ENCODE data around the gene TEDC2.
"Not testable (repeated sequence)": the region's sequence is repeated elsewhere in the genome, so short reads cannot be mapped to it uniquely, and the experiment has no call there.

TEDC2 gene

DNA sequence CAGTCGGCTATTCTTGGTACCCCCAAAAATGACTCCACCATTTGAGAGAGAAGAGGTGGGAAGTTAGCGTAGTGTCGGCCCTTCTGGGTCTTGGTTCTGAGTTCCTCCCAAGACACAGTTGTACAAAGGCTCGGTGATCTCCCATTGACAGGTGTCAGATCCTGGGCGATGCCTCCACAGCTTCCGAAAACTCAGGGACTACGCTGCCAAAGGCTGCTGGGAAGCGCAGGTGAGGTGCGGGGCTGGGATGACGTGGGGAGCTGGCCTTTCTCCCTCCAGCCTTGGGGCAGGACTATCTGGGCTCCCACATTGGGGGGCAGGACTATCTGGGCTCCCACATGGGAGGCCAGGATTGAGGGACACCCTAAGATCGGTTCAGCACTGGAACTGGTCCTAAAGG is 20.3 kb upstream of the TEDC2 start:
- no peak for DNase-seq

DNA sequence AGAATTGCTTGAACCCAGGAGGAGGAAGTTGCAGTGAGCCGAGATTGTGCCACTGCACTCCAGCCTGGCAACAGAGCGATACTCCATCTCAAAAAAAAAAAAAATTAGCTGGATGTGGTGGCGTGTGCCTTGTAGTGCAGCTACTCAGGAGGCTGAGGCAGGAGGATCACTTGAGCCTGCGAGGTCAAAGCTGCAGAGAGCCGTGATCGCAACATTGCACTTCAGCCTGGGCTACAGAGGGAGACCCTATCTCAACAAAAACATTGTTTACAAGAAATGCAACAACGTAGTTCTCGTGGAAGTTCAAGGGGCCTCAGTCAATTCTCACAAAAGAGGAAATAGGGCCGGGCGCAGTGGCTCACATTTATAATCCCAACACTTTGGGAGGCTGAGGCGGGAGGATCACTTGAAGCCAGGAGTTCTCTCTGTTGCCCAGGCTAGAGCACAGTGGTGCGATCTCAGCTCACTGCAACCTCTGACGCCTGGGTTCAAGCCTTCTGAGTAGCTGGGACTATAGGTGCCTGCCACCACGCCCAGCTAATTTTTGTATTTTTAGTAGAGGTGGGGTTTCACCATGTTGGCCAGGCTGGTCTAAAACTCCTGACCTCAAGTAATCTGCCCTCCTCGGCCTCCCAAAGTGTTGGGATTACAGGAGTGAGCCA is 18.6 kb upstream of the TEDC2 start:
- DNase-seq = not testable (repeated sequence)

DNA sequence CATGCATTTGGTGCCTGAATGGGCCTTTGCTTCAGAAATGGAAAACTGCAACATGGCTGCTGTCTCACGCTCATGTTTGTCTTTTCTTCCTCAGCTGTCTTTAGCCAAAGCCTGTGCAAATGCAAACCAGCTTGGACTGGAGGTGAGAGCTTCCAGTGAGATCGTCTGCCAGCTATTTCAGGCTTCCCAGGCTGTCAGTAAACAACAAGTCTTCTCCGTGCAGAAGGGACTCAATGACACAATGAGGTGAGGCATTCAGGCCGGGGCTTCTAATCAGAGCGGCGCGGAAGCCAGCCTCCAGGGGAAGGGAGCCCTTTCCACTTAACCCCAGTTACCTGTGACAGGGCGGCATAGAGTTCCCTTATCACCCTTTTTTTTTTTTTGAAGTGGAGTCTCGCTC is 16.4 kb upstream of the TEDC2 start:
- DNase-seq = no peak

DNA sequence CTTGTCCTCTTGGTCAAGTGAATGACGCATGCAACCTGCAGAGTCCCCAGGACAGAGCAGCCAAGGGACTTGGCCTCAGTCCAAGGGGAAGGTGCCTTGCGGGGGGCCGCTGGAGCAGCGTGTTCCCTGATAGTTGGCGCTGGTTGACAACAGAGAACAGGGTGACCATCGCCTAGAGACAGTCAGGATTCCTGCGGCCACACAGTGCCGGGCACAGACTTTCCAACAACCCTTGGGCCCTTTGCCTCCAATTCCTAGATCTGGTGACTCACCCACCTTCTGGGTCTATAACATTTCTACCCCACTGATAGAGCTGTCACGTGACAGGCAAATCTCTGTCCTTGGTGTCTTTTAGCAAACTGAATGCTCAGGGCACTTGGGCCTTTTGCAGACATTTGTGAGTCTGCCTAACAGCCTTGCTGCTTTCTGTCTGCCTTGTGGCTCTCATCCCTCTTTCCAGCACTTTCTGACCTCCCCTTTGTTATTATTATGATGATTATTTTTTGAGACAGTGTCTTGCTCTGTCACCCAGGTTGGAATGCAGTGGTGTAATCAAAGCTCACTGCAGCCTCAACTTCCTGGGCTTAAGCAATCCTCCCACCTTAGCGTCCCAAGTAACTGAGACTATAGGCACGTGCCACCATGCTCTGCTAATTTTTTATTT is 11.9 kb upstream of the TEDC2 start:
- no peak for DNase-seq

DNA sequence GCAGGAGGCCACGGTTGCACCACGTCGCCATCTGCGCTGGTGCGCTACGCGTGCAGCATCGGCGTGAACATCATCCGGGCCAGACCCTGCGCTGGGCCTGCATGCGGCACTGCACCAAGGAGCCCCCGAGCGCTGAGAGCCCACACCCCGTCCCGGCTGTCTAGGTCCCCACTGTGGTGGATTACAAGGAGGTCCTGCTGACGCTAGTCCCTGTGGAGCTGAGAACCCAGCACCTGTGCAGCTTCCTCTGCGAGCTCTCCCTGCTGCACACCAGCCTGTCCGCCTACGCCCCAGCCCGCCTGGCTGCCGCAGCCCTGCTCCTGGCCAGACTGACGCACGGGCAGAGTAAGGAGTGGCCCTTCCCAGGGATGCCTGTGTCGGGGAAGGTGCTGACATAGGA is 10.8 kb upstream of the TEDC2 start:
- no peak for DNase-seq

DNA sequence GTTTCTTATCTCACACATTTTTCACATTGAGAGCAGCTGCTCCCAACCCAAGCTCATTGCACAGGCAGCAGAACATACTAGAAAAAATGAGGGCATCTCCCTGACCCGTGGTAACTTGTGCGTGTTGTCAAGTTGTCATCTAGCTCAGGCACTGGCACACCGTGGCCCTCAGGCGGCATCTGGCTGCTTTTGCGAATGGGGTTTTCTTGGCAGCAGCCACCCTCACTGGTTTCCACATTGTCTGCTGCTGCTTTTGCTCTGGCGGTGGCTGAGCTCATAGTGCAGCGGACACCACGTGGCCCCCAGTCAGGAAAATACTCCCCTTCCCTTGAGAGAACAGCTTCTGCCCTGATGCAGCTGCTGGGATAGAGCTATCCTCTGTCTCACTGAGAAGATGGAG is 9.4 kb upstream of the TEDC2 start:
- no peak for DNase-seq

DNA sequence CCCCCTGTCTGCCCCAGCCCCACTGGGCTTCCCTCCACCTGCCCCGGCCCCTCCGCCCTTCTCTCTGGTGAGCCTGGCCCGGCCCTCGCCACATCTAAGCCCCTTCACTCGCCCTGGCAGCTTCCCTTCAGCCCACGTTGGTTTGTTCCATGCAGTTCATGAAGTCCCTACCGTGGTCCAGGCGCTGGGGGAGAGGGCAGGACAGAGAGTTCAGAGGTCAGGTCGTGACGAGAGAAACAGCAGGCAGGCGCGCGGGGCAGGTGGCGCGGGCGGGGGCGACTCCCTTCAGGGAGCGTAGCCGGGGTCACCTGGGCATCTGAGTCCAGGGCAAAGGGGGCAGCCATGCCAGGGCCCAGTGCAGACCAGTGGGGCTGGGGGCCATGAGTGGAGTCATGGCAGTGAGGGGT is 8.9 kb upstream of the TEDC2 start:
- DNase-seq = no peak

DNA sequence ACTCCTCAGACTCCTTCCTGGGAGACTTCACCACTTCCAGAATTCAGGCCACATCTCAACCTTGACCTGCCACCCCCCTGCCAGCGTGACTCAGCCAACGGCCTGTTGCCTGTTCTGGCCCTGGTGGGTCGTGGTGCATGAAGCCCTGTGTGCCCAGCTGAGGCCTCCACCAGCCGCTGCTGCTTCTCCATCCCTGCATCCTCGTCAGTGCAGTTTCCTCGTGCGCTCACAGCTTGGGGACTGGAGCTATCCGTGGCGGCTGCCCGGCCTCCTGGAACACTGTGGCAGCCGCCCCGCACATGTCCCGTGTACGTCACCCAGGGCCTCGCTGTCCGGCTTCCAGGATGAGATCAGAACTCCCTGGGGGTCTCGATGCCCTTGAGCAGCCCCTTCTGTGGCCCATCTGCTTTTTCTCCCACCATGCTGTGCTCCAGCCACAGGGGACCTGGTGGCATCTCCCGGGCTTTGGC is 8.0 kb upstream of the TEDC2 start:
- DNase-seq = no peak

DNA sequence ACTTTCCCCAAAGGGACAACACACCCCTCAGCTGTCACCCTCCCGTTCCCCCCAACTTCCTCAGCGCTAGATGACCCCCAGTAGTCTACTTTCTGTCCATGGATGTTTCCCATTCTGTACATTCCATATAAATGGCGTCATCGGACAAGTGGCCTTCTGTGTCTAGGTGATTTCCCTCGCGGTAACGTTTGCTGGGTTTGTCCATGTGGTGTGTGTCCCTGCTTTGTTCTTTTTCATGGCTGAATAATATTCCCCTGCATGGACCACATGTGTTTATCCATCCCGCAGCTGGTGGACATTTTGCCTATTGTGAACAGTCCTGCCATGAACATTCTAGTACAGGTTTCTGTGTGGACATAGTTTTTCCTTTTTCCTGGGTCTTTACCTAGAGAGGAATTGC is 7.3 kb upstream of the TEDC2 start:
- no peak for DNase-seq

DNA sequence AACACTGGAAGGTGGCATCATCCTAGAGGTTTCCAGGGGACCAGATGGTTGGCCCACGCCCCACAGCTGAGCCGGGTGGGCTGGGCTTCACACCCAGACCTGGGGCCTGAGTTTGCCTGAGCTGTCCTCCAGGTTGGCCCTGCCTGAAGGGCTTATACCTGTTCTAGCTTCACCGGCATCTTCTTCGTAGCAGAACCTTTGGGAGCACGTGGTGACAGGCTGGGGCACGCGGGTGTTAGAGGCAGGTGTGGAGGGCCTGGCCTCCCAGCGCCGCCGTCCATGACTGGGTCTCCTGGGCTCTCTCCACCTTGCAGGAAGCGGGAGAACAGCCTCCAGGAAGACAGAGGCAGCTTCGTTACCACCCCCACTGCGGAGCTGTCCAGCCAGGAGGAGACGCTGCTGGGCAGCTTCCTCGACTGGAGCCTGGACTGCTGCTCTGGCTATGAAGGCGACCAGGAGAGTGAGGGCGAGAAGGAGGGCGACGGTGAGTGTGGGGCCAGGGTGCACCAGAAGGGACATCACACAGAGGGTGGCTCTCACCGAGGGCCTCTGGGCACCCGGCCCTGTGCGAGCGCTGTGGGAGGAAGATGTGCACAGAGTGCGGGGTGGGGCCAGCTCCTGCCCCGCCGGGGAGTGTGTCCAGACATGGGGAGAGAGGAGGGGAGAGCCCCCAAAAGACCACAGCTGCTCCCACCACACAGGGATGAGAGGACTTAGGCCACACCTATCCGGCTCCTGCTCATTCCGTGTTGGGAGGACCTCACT is 4.6 kb upstream of the TEDC2 start:
- peak; percentile 28 for DNase-seq

DNA sequence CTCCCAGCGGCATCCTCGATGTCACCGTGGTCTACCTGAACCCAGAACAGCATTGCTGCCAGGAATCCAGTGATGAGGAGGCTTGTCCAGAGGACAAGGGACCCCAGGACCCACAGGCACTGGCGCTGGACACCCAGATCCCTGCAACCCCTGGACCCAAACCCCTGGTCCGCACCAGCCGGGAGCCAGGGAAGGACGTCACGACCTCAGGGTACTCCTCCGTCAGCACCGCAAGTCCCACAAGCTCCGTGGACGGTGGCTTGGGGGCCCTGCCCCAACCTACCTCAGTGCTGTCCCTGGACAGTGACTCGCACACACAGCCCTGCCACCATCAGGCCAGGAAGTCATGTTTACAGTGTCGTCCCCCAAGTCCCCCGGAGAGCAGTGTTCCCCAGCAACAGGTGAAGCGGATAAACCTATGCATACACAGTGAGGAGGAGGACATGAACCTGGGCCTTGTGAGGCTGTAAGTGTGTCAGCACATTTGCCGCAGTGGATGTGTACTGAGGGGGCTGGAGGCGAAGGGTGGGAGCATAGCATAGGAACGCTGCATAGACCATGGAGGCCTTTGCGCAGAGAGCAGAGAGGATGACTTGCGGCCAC is 3.3 kb upstream of the TEDC2 start:
- DNase-seq = no peak

DNA sequence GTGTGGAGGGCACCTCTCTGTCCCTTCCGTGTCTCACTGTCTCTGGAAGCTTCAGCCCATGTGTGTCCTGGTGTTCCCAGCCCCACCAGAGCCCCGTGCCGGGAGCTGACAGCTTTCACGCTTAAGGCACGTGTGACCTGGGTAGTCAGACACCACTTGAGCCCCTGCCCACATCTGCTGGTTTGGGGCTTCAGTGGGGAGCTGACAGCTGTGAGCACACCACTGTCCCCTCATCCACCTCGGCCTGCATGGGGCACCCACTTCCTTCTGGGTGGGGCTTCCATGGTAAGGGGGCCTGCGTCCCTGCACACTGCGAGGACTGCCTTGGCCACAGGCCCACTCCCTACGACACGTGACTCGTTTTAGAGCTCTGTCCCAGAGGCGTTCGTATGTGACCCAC is 2.6 kb upstream of the TEDC2 start:
- DNase-seq = no peak

DNA sequence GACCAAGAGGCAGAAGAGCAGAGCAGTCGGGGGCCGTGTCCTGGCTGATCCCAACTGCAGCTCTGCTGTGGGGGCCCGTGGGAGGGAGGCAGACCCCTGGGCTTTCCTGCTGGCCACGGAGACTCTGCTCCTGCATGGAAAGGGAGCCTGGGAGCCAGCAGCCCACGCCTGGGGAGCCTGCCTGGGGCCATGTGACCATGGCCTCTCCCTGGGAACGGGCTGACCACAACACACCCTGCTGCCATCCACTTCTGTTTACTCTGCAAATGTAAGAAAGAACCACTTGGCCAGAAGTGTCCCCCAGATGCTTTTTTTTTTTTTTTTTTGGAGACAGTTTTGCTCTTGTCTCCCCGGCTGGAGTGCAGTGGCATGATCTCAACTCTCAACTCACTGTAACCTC is 2.0 kb upstream of the TEDC2 start:
- DNase-seq = no peak

DNA sequence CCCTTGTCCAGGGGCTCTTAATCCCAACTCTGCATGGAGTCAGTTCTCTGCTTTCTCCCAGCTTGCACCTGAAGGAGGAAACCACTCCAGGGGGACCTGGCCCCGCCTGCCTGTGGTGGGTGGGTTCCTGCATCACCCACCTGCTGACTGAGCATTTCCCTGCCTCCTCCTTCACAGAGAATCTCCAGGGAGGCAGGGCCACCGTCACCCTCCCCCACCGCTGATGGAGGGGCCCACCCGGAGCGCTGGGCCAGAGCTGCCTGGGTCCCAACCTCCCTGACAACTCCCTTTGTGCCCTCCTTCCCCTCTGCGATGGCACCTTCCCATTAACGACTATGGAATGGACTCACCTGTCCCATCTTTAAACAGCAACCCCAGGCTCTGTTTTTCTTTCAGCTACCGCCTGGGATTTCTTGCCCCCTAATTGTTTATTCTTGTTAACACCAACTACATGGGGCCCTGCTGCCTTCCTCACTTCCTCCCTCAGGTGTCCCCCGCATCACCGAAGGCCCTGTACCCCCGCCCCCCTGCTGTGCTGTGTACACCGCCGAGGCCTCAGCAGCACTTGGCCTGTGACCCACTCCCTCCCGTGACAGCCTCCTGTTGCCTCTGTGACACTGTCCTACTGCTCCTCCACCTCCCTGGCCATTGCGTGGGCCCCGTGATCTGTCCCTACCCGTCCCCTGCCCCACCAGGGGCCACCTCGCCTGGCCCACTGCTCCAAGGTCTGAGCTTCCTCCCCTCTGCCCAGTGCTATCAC is 842 bp upstream of the TEDC2 start:
- DNase-seq = peak; percentile 27

DNA sequence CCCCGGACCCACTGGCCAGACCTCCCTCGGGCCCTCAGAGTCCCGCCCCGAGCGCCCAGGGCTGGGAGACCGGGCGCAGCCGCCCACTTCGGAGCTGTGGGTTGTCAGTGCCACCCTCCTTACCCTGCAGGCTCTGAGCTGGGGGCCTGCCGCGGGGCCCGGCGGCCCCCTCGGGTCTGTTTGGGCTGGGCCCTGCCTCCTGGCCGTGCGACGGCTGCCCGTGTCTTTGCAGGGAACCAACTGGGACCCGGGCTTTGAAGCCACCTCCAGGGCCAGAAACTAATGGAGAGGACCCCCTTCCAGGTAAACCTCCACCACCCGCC is 443 bp downstream of the TEDC2 start:
- DNase-seq = no peak

DNA sequence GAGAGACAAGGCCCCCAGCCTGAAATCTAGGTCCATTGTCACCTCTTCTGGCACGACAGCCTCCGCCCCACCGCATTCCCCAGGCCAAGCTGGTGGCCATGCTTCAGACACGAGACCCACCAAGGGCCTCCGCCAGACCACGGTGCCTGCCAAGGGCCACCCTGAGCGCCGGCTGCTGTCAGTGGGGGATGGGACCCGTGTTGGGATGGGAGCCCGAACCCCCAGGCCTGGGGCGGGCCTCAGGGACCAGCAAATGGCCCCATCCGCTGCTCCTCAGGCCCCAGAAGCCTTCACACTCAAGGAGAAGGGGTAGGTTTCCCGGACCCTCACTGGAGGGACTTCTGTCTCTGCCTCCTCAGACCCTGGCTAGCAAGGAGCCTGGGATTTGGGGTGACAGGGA is 1.0 kb downstream of the TEDC2 start:
- DNase-seq = no peak

DNA sequence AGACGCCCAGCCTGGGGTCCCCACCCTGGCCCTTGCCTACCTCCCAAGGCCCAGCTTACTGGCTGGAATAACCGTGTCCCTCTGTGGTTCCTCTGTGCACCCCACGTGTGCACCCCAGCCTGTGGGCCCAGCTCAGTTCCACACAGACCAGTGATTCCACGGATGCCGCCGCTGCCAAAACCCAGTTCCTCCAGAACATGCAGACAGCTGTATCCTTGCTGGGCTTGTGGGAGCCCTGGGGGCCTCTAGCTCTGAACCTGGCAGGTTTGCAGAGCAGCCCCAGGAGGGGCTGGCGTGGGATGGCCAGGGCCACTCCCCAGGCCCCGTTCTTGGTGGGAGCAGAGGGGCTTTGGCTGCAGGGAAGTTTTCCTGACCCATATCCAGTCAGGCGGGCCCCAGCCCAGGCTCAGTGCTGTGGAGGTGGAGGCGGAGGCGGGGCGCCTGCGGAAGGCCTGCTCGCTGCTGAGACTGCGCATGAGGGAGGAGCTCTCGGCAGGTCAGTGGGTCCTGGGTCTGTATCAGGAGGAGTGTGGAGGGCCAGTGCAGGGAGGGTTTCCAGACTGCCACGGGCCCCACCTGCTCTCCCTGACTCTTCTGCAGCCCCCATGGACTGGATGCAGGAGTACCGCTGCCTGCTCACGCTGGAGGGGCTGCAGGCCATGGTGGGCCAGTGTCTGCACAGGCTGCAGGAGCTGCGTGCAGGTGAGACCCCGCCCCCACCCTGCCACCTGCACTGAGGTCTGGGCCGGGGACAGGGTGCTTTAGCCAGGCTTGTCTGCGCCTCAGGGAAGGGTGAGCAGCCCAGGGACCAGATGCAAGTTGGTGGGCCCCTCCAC is 2.3 kb downstream of the TEDC2 start:
- DNase-seq = no peak

DNA sequence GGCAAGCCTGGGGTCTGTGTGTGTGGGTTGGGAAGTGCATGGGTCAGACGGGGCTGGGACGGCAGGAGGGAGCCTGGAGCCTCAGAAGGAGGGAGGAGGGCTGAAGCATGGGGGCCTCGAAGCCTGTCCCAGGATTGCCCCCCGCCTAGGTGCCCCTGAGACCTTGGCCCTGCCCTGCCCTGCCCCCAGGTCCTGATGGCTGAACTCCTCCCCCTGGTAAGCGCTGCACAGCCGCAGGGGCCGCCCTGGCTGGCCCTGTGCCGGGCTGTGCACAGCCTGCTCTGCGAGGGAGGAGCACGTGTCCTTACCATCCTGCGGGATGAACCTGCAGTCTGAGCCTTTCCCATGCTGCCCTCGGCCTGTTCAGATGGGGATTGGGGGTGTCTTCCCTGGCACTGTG is 4.4 kb downstream of the TEDC2 start:
- DNase-seq = peak; percentile 62

DNA sequence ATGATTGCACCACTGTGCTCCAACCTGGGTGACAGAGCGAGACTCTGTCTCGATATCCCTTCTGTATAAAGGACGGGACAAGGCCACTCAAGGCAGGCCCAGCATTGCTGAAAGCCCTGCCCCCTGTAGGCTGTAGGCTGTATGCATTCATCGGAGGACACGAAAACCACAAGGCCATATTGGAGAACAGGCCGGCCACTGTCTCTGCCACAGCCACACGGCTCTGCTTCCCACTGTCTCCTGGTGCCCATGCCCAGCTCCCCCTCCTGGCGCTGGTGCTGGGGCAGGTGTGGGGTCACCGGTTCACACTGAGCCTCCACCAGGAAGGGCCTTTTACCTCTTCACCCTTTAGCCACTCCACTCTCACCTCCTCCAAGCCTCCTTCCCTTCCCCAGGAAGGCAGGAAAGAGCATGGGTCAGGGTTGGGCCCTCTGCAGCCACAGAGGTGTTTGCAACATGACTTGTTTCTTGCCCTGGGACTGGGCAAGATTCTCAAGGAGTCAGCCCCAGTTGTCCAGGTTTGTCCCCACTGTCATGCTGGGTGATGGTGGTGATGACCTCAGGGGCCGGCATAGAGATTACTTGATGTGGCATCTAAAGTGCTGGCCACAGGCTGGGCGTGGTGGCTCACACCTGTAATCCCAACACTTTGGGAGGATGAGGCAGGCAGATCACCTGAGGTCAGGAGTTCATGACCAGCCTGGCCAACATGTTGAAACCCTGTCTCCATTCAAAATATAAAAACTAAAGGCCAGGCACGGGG is 5.9 kb downstream of the TEDC2 start:
- DNase-seq = no peak

DNA sequence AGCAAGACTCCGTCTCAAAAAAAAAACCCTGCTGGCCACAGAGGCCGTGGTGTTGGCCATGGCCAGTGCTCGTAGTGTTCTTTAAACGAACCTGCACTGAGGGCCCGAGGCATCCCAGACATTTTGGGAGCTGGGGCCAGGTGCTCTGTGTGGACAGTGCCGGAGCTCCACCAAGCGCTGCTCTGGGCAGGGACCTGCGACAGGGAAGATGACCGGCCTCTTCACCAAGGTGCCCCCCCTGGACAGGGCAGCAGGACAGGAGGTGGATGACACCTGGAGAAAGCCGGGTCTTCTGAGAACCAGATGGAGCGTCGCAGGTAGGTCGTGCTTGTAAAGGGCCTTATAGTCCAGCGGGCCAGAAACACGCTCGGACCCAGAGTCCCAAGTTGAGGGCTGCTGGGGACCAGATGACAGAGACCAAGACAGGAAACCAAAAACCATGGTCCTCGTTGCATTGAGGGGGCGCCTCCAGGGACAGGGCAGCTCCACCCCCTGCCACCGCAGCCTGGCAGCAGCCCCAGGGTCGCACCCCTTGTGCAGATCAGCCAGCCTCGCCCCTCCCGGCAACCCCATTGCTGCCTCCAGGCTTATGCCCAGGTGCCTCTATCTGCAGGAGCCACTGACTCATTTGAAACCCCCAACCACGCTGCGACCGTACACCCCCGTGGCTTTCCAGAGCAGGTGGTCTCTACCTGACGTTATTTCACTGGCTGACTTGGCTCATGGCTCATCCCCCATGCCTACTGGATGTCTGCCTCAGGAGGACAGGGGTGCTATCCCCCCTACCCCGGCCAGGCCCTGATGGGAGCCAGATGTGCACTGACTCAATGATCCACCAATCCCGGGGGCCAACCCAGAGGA is 7.0 kb downstream of the TEDC2 start:
- DNase-seq = no peak
